Body of pancreas (tissue), 4 donors: Measurements from ENCODE around the gene SHANK1. TPM values are rescaled to one million over a fixed set of nuclear protein-coding genes. Genes with fewer than 3 reads are reported as not detected.

Source experiments
- ATAC-seq: fragments of 150-250 bp; one replicate; pipeline ENCODE4 v1.9.1; 2016
- DNase-seq, 4 donors: peaks; one replicate each; pipeline ENCODE4 v3.0.0-alpha.2; 2019
- H3K27ac ChIP-seq, 4 donors: fragments of 200-600 bp; sonication (generic); 1 replicate in 3 of 4; 2 replicates in 1 of 4; pipeline versions ENCODE4 v1.5.1 to v1.6.1; 2016 to 2019; ENCODE audit warnings: mild to moderate bottlenecking in 1 of 4, mixed read lengths in 1 of 4, moderate library complexity in 1 of 4
- H3K27me3 ChIP-seq, 2 donors: fragments of 200-600 bp; sonication (generic); one replicate each; pipeline ENCODE4 v1.6.0; 2016; ENCODE audit warnings: mild to moderate bottlenecking in 1 of 2
- H3K36me3 ChIP-seq, 2 donors: fragments of 200-600 bp; sonication (generic); replicated peaks in 1 of 2; 2 replicates each; pipeline ENCODE4 v1.5.1; 2016; ENCODE audit warnings: low read depth in 2 of 2; ENCODE audit not compliant: insufficient read depth in 1 of 2
- H3K4me1 ChIP-seq: fragments of 200-600 bp; sonication (generic); one replicate; pipeline ENCODE4 v1.6.0; 2016
- H3K4me3 ChIP-seq, 2 donors: fragments of 200-600 bp; sonication (generic); 1 replicate in 1 of 2; 2 replicates in 1 of 2; pipeline ENCODE4 v1.5.1; 2016 to 2019
- H3K9me3 ChIP-seq, 3 donors: fragments of 200-600 bp; sonication (generic); 1 replicate in 2 of 3; 2 replicates in 1 of 3; pipeline ENCODE4 v1.5.1; 2016
- POLR2A ChIP-seq, 3 donors: fragments of 450-650 bp; IDR thresholded peaks; one replicate each; pipeline ENCODE4 v1.6.1; 2016; ENCODE audit warnings: antibody characterized with exemption in 3 of 3, mild to moderate bottlenecking in 2 of 3
- WGBS, 2 donors: methylation state at CpG; one replicate each; pipeline ENCODE4 v1.1.5; 2017; 5-methylcytosine and 5-hydroxymethylcytosine counted together
- intact Hi-C: fragments of 100-400 bp; cut with DNase I; formaldehyde crosslinking; loops from one replicate; pipeline ENCODE4 v1.15.1; 2023
- total RNA-seq, 2 donors: library from RNA; depleted of rRNA; stranded (reverse); fragments of >200 nt; gene quantifications; one replicate each; pipeline ENCODE4 v1.1.0, GENCODE V29; 2016
- TF ChIP-seq, protein P1 (sequence below), 7 experiments: fragments of 450-650 bp in 4 of 7; fragments of 200-600 bp in 3 of 7; sonication (generic) in 3 of 7; IDR thresholded peaks; one replicate each; pipeline ENCODE4 v1.5.1; 2016 to 2019; ENCODE audit warnings: antibody characterized with exemption in 7 of 7

The SHANK1 gene
- total RNA-seq, 2 donors from 2014 or later: 0.26 to 2.3 TPM

GRCh38 chr19:50669302-50670101, 50.1 kb downstream of the SHANK1 start:
- Histone ChIP-seq H3K36me3 (no peaks in the 10 kb centered on the region), H3K27me3 (peaks cover 6 to 35% of the 10 kb centered on the region in 2 donors), H3K4me1 (peaks cover 10% of the 10 kb centered on the region), H3K27ac (no peak overlapping the region), H3K9me3 (no peaks in the 10 kb centered on the region), H3K4me3 (no peak overlapping the region)
- ATAC-seq: no peak
- intact Hi-C loops: no loop called here
- 24 to 25% methylated on average over 21 to 23 of the region's 23 CpGs for WGBS, 2 donors
- peak in 3 of 4 donors; percentile 10 to 43 (median 27) for DNase-seq
- TF ChIP-seq POLR2A (IDR thresholded peaks at IDR 0.05): no peak
- TF ChIP-seq, protein P1, sequence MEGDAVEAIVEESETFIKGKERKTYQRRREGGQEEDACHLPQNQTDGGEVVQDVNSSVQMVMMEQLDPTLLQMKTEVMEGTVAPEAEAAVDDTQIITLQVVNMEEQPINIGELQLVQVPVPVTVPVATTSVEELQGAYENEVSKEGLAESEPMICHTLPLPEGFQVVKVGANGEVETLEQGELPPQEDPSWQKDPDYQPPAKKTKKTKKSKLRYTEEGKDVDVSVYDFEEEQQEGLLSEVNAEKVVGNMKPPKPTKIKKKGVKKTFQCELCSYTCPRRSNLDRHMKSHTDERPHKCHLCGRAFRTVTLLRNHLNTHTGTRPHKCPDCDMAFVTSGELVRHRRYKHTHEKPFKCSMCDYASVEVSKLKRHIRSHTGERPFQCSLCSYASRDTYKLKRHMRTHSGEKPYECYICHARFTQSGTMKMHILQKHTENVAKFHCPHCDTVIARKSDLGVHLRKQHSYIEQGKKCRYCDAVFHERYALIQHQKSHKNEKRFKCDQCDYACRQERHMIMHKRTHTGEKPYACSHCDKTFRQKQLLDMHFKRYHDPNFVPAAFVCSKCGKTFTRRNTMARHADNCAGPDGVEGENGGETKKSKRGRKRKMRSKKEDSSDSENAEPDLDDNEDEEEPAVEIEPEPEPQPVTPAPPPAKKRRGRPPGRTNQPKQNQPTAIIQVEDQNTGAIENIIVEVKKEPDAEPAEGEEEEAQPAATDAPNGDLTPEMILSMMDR (IDR thresholded peaks at IDR 0.05): peak; percentile 33 to 60 (median 52)

- Histone ChIP-seq H3K9me3 (no peaks in the 10 kb centered on the region), H3K4me1 (peaks cover 10% of the 10 kb centered on the region), H3K36me3 (no peaks in the 10 kb centered on the region), H3K27ac (no peak overlapping the region), H3K27me3 (peaks cover 6 to 35% of the 10 kb centered on the region in 2 donors), H3K4me3 (no peak overlapping the region)
- no peak for ATAC-seq
- intact Hi-C loops: no loop called here
- no peak for TF ChIP-seq POLR2A (IDR thresholded peaks at IDR 0.05)
- TF ChIP-seq, protein P1 (IDR thresholded peaks at IDR 0.05): no peak
- WGBS, 2 donors: 31 to 44% methylated on average over 10 to 16 of the region's 20 CpGs
- DNase-seq: no peak
These were observed 50.7 kb downstream of the SHANK1 start for GRCh38 chr19:50668879-50669278.

DNA sequence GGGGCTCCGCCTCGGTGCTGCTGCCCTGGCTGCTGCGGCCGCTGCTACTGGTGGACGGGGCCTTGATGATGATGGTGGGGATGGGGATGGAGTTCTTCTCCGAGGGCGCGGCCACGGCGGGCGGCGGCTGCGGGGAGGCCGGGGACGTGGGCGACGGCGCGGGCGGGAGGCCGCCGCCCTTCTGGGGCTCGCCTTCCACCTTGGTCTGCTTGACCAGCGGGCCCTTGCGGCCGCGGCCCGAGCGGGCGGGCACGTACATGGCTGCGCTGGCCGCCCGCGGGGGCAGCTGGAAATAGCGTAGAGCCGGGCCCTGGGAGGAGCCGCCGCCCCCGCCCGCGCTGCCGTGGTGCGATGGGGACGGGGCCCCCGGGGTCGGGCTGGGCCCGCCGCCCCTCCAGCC, 51.2 kb downstream of the SHANK1 start:
- H3K27me3 ChIP-seq: peaks cover 6 to 35% of the 10 kb centered on the region in 2 donors
- no peak for ATAC-seq
- H3K9me3 ChIP-seq: no peaks in the 10 kb centered on the region
- no peak overlapping the region for H3K4me3 ChIP-seq
- no peaks in the 10 kb centered on the region for H3K36me3 ChIP-seq
- no peak overlapping the region for H3K27ac ChIP-seq
- intact Hi-C loops: no loop called here
- WGBS, 2 donors: 3% methylated on average over 27 of the region's 49 CpGs; no CpG with 5 or more reads in 1 of the 2 donors
- TF ChIP-seq, protein P1 (IDR thresholded peaks at IDR 0.05): no peak
- TF ChIP-seq POLR2A (IDR thresholded peaks at IDR 0.05): no peak
- DNase-seq: no peak
- H3K4me1 ChIP-seq: peaks cover 10% of the 10 kb centered on the region

GRCh38 chr19:50667759-50668231, 51.8 kb downstream of the SHANK1 start:
- Histone ChIP-seq H3K4me3 (no peak overlapping the region), H3K9me3 (no peaks in the 10 kb centered on the region), H3K4me1 (peaks cover 10% of the 10 kb centered on the region), H3K36me3 (no peaks in the 10 kb centered on the region), H3K27me3 (peaks cover 6 to 35% of the 10 kb centered on the region in 2 donors), H3K27ac (no peak overlapping the region)
- WGBS, 2 donors: 2% methylated on average over 44 of the region's 58 CpGs; no CpG with 5 or more reads in 1 of the 2 donors
- TF ChIP-seq POLR2A (IDR thresholded peaks at IDR 0.05): no peak
- TF ChIP-seq, protein P1 (IDR thresholded peaks at IDR 0.05): no peak
- ATAC-seq (no peak), DNase-seq (no peak)
- intact Hi-C loops: no loop called here
